NCI-H1417 treated with DMSO at 0.1 percent for 48 hours (cell line): Measurements from ENCODE around the gene DCD.
"Not testable (repeated sequence)": the region's sequence is repeated elsewhere in the genome, so short reads cannot be mapped to it uniquely, and the experiment has no call there.

ENCODE experiments used
- DNase-seq: peaks from one replicate; lab custom pipeline; 2025; lab: John Stamatoyannopoulos, UW

The DCD gene, protein sequence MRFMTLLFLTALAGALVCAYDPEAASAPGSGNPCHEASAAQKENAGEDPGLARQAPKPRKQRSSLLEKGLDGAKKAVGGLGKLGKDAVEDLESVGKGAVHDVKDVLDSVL

DNA sequence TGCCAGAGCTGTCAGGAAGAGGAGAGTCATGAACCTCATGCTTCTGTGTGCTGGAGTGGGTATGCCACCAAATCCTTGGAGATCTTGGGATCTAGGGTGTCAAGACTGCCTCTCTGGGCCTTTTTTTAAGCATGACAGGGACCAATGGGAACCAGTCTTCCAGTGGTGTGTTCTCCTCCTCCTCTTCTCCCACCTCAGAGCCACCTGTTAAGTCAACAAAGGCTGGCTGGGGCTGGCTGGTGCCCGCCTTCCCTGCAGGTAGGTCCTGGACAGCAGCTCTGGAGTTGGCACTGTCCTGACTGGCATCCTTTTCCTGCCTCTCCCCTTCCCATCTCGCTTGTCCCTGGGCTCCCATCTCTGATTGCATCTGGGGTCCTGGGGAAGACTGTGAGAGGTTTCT lies at the start of gene DCD:
Gene DCD, minus strand, starts transcription at position 101 of the 400 bp plus-strand sequence. Its CDS starts 62 bp downstream, at position 39.
- no peak for DNase-seq

DNA sequence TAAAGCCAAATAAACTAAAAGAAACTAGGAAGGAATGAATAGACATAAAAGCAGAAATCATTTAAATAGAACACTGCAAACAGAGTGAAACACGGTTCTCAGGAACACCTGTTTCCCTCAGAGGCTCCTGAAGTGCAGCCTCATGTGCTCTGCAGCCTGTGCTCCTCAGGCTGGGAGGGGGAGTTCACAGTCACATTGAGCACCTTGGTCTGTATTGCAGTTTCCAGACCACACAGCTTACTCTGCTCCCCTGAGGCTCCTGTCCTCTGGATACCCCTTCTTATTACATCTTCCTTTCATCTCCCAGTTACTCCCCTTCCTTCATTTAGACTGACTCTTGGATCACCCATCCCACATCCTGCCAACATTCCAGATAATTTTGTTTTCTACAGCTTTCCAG lies 49.7 kb upstream of the DCD start:
- no peak for DNase-seq

DNA sequence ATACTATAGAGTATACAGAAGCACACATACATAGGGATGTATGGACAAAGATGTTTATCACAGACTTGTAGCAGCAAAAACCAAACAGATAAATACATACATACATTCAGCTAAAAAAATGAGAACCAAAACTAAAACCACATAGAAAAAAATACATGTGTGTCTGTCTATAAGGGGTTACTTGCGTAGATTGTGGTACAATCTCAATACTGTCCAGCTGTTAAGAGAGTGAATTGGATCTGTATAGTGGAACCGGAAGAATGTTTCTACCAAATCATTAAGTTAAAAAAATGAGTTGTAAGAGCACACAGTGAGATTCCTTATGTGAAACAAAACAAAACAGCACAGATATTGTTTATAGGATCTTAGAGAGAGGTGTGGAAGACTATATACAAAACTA lies 44.2 kb upstream of the DCD start:
- DNase-seq: no peak

DNA sequence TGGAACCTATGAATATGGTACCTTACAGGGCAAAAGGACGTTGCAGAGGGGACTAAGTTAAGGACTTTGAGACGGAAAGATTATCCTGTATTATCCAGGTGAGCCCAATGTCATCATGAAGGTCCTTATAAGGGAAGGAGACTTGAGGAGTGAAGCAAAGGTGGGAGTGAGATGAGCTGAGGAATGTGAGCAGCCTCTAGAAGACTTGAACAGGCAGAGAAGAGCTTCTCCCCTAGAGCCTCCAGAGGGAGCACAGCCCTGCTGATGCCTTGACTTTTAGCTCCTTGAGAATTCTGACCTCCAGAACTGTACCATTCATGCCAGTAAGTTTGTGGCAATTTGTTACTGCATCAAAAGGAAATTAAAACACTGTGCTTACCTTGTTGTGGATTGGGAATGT lies 41.8 kb upstream of the DCD start:
- no peak for DNase-seq

DNA sequence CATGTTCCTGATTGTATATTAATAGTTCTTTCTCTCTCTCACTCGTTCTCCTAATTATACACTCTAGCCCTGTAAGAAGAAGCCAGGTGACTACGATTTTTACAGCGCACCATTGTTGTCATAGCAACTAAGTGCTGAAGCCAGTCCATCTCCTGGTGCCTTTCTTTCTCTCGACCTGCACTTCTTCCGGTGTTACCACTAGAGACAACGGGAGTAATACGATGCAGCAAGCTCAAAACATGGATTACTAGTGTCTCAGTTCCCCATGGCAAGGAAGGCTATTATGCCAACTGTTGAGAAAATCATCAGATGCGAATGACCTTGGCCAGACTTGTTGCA lies 40.8 kb upstream of the DCD start:
- peak; percentile 87 for DNase-seq

DNA sequence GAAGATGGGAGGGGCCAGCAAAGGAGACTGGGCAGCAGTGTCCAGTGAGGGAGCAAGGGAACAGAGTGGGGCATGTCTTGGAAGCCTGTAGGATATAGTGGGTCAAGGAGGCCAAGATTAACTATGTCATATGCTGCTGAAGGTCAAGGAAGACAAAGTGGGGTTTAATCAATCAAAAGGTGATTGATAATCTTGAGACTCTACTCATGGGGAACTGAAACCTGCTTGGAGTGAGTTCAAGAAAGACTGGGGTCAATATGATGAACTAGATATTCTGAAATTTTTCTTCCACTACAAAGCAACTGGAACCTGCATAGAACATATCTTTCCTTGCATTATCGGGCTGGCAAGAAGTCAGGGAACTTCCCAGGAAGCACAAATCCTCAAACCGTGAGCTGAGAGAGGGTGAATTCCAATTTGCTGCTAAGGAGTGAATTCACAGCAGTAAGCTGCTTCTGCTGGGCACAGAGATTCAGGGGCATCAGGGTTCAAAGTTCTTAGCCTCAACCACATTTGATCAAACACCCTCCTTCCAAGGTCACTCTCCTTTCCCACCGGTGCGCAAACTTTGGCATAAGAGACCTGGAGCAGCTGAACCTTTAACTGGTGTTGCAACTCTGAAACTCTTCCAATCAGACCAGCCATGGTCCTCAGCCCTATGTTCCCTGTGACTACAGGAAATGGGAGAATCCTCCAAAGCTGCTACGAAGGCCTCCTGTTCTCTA lies 40.3 kb upstream of the DCD start:
- DNase-seq: no peak

DNA sequence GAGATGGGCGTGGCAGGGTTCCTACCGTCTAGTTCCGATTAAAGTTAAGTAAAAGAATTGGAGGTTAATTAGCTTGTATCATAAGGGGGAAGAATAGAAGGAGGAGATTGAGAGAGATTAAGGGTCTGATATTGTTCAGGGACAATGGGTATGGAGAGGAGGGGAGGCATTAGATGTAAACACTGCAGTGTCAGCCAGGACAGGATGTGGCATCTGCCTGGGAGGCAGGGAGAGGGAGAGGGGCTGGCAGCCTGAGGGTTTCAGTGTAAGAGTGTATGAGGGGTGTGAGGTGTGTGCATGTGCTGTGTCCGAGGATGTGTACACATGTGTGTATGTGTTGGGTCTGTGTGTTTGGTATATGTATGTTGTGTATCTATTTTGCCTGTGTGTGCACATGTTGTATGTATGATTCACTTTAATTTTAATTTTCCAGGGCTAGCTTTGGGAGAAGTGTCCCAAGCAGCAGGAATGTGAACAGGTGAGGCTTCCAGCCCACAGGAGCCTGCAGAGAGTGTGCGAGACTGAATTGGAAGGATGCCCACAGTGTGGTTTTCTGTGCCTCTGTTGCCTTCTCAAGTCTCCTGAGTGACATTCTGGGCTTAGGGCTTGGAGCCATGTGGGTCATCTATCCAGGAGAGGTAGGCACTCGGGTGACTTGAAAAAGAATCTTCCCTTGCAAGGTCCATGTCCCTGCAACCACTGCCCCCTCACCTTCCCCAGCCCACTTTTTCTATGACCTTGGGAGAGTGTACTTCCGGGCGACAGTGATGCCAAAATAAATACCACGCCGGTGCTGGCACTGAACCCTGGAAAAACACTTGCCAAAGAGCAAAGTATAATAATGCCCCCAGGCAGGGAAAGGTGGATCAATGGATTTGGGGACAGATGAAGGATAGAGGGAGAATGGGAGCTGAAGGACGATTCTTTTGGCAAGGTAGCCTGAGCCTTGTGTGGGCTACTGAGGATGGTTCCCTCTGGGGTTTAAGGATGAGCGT lies 36.8 kb upstream of the DCD start:
- DNase-seq: no peak

DNA sequence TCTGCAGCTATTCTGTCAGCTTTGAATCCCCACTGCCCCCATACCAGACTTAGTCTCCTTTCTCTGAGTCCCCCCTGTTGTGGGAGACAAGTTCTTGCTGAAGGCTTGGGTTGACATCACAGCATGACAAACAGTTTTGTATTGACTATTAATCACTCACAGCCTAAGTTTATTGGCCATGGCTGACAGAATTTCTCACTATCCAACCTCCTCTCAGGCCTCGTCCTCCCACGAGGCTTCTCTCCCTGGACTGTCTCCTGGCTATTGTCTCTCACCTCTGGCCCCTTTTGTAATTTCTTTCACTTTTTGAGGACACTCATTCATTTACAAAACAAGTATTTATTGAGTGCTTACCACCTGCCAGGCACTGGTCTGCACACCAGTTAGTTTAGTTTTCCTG lies 35.2 kb upstream of the DCD start:
- DNase-seq: peak; percentile 24

DNA sequence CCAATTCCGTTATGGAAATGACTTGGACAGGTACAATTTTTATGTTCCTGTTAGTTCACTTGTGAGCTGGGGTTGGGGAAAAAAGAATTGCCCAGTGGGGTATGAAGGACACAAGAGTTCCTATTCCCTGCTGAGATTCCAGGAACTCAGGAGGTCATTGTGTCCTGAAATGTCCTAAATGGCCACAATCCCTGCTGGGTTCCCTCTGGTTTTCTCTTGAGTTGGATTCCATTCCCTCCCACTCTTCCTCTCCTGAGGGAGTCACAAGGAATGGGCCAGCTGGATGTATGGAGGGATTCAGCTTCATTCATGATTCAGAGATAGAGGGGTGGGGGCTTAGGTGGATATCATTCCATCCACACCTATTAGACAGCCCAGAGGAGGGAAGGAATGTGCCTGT lies 34.5 kb upstream of the DCD start:
- no peak for DNase-seq

DNA sequence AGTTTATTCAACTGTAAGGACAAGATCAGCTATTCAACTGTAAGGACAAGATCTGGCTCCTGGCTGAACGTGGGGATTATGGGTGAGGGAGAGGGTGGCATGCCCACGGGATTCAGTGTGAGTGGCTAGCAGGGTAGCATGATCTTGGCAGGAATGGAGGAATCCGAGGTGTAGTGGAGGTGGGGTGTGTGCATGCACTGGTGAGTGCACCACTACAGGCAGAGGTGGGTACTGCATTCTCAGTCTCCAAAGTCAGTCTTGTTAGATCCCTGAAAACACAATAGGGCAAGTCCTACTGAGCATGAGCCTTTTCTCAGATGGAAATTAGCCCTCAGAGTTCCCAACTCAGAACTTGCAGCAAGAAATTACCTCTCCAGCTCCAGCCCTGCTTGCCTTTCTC lies 32.2 kb upstream of the DCD start:
- DNase-seq: no peak

DNA sequence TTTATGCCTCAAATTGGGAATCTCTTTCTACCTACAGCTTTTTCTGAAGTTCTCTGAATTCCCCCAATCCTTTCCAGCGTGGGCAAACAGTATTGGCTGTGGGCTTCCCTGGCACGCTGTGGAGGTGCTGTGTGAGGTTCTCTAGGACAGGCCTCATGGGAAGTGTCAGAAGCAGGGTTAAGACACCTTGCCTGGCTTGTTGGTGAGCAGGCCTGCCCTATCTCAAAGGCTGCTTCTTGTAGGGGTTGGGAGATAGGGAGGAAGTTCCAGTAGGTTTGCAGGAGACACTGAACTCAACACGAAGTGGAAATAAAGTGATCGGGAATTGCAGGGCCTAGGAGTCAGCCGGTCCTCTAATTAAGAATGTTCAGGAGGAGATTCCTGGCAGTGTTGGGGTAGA lies 30.0 kb upstream of the DCD start:
- DNase-seq: no peak

DNA sequence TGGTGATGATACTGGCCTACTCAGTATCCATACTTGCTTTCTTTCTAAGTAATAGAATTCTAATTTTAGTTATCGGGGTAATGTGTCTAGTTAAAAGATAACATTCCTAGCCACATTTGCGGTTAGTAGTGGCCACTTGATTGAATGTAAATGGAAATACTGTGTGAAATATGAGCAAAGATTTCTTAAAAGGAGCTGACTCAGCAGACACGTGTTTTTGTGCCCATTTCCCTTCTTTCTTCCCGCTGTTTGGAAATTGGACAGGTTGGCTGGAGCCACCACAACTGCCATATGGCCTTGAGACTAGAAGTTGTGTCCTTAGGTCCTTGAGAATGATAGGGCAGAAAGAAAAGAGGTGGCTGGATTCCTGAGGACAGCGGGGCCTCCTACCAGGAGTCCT lies 19.8 kb upstream of the DCD start:
- DNase-seq: no peak

DNA sequence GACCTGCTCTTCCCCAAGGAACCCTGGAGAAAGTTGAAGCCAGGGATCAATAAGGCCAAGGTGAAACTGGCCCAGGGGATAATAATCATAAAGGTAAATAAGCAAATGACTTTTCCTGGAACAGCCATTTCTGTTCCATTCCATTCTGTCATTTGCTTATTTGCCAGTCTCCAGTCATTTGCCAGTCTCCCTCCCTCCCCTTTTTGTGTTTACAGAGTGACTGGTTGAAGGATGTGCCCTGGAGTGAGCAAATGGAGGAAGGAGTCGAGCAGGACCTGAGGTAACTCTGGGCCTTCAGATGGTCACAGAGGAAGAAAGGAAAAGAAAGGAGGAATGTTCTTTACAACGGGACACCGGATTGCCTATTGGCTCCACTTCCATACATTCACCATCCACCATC lies 17.8 kb upstream of the DCD start:
- DNase-seq: no peak

DNA sequence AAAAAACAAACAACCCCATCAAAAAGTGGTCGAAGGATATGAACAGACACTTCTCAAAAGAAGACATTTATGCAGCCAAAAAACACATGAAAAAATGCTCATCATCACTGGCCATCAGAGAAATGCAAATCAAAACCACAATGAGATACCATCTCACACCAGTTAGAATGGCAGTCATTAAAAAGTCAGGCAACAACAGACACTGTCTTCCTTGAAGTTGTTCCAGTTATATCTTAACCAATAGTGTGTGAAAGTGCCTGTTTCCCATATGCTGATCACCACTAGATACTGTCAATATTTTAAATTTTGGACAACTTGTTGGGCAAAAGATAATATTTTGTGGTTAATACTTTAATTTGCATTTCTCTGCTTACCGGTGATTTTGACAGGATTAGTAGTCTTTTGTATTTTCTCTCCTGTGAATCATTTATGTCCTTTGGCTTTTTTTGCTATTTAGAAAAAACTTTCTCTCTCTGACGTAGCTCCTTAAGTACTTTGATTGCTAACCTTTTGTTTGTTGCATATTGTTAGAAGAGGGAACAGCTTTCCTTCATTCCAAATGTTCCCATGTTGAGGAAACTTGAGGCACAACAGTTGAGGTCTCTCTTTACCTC lies 17.0 kb upstream of the DCD start:
- DNase-seq: not testable (repeated sequence)

DNA sequence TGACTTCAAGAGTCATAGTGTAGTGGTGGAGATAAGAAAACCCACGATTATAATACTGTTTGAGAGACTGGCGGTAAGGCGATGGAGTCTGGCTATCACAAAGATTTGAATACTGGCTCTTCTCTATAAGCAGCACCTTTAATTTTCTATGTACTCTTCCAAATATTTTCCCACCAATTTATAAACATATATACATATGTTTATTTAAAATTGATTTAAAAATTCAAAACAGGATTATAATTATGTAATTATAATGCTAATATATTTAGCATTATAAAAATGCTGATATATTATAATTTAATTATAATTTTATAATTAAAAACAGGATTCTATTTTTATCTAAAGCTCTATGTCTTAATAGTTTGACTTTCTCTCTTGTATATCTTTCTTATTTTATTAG lies 15.4 kb upstream of the DCD start:
- no peak for DNase-seq

DNA sequence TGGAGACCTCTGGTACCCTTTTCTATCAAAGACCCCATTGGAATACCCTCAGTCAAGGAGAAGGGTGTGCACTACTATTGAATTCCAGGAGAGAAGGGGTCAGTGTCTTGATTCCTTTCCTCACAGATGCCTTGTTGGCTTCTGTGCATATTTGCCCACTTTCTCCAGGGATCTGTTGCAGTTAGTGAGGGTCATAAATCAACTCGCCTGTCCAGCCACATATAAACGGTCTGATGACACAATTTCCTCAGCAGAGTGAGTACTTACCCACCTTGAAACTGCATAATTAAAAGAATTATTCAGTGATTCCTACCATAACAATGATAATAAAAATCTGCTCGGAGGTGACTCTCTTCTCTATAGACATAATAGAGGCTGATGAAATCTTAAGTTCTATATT lies 13.9 kb upstream of the DCD start:
- no peak for DNase-seq

DNA sequence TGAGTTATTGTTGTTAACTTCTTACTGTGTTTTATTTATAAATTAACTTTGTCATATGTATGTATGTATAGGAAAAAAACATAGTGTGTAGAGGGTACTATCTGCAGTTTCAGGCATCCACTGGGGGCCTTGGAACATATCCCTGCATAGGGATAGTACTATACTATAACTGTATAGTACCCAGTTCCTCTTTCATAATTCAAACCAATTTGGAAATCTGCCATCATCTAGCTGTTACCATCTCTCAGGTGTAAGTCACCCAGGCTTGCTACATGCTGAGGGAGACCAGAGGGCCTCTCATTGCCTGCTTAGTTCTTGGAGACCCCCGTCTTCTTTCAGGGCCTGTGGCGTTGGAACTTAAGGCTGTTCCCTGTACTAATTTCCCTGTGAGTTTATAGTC lies 12.9 kb upstream of the DCD start:
- DNase-seq: no peak

DNA sequence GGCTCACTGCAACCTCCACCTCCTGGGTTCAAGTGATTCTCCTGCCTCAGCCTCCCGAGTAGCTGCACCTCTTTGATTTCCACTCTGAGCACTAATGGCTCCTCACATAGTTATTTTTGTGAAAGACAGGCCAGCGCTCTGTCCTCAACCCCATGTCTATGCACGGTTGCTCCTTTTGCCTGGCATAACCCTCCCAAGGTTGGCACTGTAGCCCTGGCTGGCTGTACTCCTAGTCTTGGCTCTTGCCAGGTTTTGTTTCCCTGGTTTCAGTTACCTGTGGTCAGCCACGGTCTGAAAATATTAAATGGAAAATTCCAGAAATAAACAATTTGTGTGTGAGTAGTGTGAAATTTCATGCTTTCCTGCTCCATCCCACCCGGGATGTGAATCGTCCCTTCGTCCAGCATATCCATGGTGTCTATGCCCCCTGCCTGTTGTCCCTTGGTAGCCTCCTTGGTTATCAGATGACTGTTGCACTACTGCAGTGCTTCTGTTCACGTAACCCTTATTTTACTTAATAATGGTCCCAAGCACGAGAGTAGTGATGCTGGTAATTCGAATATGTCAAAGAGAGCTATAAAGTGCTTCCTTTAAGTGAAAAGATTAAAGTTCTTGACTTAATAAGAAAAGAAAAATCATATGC lies 12.3 kb upstream of the DCD start:
- DNase-seq: no peak

DNA sequence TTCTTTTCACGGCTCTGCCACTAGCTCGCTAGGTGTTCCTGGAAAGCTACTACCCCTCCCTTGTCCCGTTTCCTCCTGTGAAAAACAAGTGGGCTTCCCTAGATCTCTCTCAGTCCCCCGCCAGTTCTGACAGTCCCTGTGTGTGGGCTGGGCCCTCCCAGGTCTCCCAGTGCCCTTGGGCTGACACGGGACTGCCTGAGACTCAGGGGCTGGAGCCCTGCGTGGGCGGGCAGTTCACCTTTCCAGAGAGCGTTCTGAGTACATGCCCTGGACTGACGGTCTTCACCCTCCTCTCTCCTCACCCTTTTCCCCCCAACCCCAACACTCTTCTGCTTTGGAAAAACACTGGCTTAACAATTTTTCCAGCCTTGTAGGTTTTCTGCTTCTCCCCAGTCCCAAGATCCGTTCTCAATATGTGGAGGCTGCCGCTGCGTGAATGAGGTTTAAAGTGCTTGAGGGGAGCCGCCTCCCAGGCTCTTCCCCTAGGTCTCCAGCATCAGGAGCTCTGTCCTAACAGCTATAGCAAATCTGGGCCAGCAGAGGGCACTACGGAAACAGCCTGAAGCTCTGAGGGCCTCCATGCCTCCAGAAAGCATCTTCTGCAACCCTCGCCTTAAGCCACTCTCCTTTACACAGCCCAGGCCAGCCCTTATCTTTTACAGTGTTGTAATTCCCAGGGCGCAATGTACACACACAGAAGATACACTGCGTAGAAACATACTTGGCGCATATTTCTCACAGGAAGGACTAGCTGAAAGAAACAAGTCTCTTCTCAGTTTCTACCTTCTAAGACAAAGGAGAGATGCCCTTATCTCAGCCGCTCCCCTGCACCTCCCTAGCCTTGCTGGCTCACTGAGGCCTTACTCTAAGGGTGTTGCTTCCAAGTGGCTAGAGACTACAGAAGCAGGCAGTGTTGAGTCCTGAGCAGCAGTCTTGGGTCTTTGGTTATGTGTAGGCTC lies 10.4 kb upstream of the DCD start:
- DNase-seq: no peak

DNA sequence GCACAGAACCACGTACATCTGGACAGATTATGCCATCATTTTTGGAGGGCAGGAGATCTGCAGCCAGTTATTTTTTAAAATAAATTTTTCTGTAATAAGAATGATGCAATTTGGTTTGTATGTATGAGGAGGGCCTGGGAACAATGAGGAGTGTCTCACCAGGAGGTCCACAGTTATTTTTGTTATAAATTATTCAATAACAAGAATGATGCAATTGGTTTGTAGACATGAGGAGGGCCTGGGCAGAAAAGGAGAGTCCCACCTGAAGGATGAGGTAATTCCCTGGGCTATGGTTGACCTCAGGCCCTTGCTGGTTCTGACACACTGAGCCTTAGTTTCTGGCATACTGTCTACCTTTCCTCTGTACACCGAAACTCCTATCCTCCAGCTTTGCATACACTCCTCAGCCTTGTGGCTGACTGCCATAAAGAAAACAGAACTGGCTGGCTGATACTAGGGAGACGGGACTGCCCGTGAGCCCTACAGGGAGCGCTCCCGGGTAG lies 9.0 kb upstream of the DCD start:
- DNase-seq: no peak

DNA sequence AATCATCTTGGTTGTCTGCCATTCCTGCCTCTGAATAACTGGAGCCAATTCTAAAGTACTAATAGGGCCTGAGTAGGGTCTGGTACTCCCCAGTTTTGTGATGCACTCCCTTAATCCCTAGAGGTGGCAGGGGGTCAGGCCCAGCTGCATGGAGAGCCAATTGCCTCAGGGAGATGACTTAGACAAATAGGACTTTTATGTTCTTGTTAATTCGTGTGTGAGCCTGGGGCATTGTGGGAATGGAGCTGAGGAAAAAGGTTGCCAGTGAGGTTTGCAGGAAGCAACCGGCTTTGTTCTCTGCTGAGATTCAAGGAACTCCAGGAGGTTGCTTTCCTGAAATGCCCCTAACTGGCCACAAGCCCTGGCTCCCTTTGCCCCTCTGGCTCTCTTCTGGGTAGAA lies 6.8 kb upstream of the DCD start:
- no peak for DNase-seq
